GM13976 (cell line): ENCODE results near the gene ZNF678.

Experiments
- DNase-seq: peaks from one replicate; pipeline ENCODE4 v3.0.0; 2012; ENCODE audit warnings: low spot score
- CTCF ChIP-seq: IDR thresholded peaks from 2 replicates; pipeline ENCODE4 v1.5.1; 2012; ENCODE audit warnings: borderline replicate concordance, mild to moderate bottlenecking; ENCODE audit not compliant: insufficient read depth; ENCODE audit errors: extremely low read depth, missing control alignments, control extremely low read depth
- in situ Hi-C: fragments of 300-500 bp; cut with MboI; formaldehyde crosslinking; loops from one replicate; pipeline ENCODE4 v1.12.0; 2022; ENCODE audit warnings: low sequenced_read_pairs, mixed read lengths, inconsistent platforms; ENCODE audit not compliant: unreplicated experiment

Gene ZNF678

GRCh38 chr1:227560393-227561173 lies 2.8 kb upstream of the ZNF678 start:
- in situ Hi-C loops = no loop called here
- DNase-seq = no peak
- no peak for TF ChIP-seq CTCF

DNA sequence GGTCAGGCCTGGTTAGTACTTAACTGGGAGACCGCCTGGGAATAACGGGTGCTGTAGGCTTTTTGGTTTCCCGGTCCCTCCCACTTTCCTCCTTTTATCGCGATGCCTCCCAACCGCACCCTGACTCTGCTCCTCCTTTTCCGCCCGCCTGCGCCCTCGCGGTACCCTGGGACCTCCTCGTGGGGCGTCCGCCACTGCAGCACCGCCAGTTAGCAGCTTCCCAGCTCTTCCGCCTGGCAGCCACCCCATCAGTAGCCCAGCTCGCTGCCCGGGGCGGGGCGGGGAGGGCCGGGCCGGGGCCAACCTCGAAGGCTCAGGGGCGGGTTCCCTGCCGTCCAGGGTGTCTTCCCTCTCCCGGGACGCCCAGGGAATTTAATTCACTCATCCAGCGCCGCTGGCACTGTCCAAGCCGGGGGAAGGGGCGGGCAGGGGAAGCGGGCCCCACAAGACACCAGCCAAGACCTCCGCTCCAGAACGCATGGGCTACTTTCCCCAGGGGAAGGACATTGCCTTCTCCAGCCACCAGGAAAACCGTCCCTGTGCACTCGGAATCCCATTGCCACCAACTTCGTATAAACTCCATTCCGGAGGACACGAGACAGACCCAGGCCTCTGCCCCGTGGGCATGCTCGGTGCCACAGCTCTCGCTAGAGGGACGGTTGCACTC lies 2.0 kb upstream of the ZNF678 start:
- DNase-seq = no peak
- in situ Hi-C loops = no loop called here
- no peak for TF ChIP-seq CTCF

DNA sequence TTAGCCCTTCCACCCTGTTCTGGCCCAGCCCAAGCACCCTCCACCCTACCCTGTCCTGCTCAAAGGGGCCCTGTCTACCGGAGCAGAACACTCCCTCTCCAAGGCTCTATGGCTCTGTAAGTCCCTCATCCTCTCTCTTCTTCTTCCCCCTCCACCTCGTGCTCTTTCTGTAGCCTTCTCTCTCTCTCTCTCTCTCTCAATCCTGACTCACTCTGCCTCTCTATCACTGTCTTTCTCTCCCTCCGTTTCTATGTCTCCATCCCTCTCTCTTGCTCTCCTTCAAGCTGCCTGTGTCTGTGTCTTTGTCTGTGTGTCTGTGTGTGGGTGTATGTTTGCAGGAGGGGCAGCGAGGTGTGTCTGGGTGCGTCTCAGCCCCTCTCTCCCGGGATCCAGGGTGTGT lies 1.3 kb upstream of the ZNF678 start:
- TF ChIP-seq CTCF = no peak
- DNase-seq = peak; percentile 19
- in situ Hi-C loops = no loop called here

GRCh38 chr1:227562933-227563323 lies 428 bp upstream of the ZNF678 start:
- TF ChIP-seq CTCF = no peak
- peak; percentile 30 for DNase-seq
- in situ Hi-C loops = no loop called here

- in situ Hi-C loops = no loop called here
- TF ChIP-seq CTCF = no peak
- no peak for DNase-seq
These were observed 3.9 kb downstream of the ZNF678 start for GRCh38 chr1:227567256-227567655.

- DNase-seq = no peak
- no peak for TF ChIP-seq CTCF
- in situ Hi-C loops = no loop called here
These were observed 5.2 kb downstream of the ZNF678 start for GRCh38 chr1:227568593-227568992.

DNA sequence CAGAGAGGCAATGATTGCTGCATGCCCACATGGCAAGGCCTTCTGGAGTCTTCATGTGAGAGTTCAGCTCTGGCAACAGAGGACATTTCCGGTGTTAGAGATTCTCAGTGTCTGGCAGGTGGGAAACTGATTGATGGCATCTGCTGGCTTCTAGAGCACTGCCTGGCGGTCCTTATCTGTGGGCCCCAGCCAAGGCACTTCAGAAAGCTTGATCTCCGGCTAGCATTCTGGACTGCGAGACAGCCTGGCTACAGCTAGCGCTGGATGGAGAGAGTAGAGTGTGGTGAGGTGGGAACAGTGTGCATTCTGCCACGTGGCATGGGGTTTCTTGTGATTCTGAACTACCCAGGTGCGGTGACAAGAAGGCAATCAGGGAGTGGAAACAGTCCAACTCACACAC lies 9.4 kb downstream of the ZNF678 start:
- no peak for DNase-seq
- in situ Hi-C loops = no loop called here
- no peak for TF ChIP-seq CTCF
